Activated CD8-positive, alpha-beta memory T cell treated with anti-CD3 and anti-CD28 coated beads for 24 hours (primary cell): ENCODE measurements around the gene CXCL6.

Experiments used
- DNase-seq: peaks from one replicate; pipeline ENCODE4 v3.0.0-alpha.2; 2020

CXCL6 gene

GRCh38 chr4:73836373-73837279 lies at the start of gene CXCL6:
Gene CXCL6, plus strand, starts transcription at chr4:73836678. Its CDS starts 73 bp downstream, at chr4:73836751.
- DNase-seq, result no peak

GRCh38 chr4:73788411-73788810 lies 48.1 kb upstream of the CXCL6 start:
- DNase-seq, result no peak

- no peak for DNase-seq
Observed at GRCh38 chr4:73798842-73799241, 37.6 kb upstream of the CXCL6 start.

- DNase-seq, result no peak
Observed at GRCh38 chr4:73800206-73800605, 36.3 kb upstream of the CXCL6 start.

- no peak for DNase-seq
Observed at GRCh38 chr4:73801692-73802091, 34.8 kb upstream of the CXCL6 start.

GRCh38 chr4:73803213-73803612 lies 33.3 kb upstream of the CXCL6 start:
- no peak for DNase-seq

GRCh38 chr4:73810191-73810590 lies 26.3 kb upstream of the CXCL6 start:
- no peak for DNase-seq

- DNase-seq, result no peak
Observed at GRCh38 chr4:73811841-73812240, 24.6 kb upstream of the CXCL6 start.

GRCh38 chr4:73814679-73815078 lies 21.8 kb upstream of the CXCL6 start:
- DNase-seq, result no peak

GRCh38 chr4:73815145-73815544 lies 21.3 kb upstream of the CXCL6 start:
- no peak for DNase-seq

GRCh38 chr4:73816814-73817213 lies 19.7 kb upstream of the CXCL6 start:
- DNase-seq, result no peak

- no peak for DNase-seq
Observed at GRCh38 chr4:73817341-73817740, 19.1 kb upstream of the CXCL6 start.

- no peak for DNase-seq
Observed at GRCh38 chr4:73821325-73821724, 15.2 kb upstream of the CXCL6 start.

- DNase-seq, result no peak
Observed at GRCh38 chr4:73822389-73822788, 14.1 kb upstream of the CXCL6 start.

- DNase-seq, result no peak
Observed at GRCh38 chr4:73822812-73823504, 13.5 kb upstream of the CXCL6 start.

GRCh38 chr4:73823760-73824159 lies 12.7 kb upstream of the CXCL6 start:
- no peak for DNase-seq

GRCh38 chr4:73828956-73829355 lies 7.5 kb upstream of the CXCL6 start:
- DNase-seq, result no peak

GRCh38 chr4:73831569-73831968 lies 4.9 kb upstream of the CXCL6 start:
- DNase-seq, result no peak

- DNase-seq, result no peak
Observed at GRCh38 chr4:73832651-73833237, 3.7 kb upstream of the CXCL6 start.

GRCh38 chr4:73839071-73839470 lies 2.6 kb downstream of the CXCL6 start:
- DNase-seq, result no peak

- DNase-seq, result no peak
Observed at GRCh38 chr4:73839715-73840114, 3.2 kb downstream of the CXCL6 start.

- no peak for DNase-seq
Observed at GRCh38 chr4:73841243-73841925, 4.9 kb downstream of the CXCL6 start.

- DNase-seq, result no peak
Observed at GRCh38 chr4:73842696-73843095, 6.2 kb downstream of the CXCL6 start.
